ENCODE data around the gene VHLL. TPM values are rescaled to one million over a fixed set of nuclear protein-coding genes. Genes with fewer than 3 reads are reported as not detected.

VHLL gene
- polyA plus RNA-seq, 1 of the 3 experiments (the other 2 are of a cell fraction): not detected

DNA sequence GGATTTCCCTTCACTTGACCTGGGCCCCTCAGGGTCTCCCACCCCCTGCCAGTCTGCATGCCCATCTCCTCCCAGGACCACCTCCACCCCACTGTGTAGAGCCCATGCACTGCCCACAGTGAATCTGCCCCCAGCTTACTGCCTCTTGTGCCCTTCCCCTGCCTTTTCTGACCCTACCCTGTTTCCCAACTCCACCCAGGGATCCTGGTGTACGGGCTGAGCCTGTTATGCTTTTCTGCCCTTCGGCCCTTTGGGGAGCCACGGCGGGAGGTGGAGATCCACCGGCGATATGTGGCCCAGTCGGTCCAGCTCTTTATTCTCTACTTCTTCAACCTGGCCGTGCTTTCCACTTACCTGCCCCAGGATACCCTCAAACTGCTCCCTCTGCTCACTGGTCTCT lies 13.0 kb downstream of the VHLL start:
- POLR2A ChIA-PET: no interaction called here
- CTCF ChIA-PET: interaction anchor here (1.2 kb wide), 1 partner anchor 49 kb away, joined by 3 read pairs; no protein-coding TSS in a partner anchor

More for the DNA sequence above, 13.0 kb downstream of the VHLL start:
- H3K4me2 ChIP-seq: no peak overlapping the region
- H3F3A ChIP-seq (replicated peaks; ENCODE audit: insufficient read depth): peaks cover 17% of the 10 kb centered on the region
- no peak overlapping the region for H2AFZ ChIP-seq (ENCODE audit: low read depth)
- H3K79me2 ChIP-seq (ENCODE audit: insufficient read depth): peaks cover 26% of the 10 kb centered on the region
- peaks cover 4 to 14% of the 10 kb centered on the region in 2 experiments for H3K36me3 ChIP-seq (replicated peaks in 1 of 2; ENCODE audit: control insufficient read depth in 1 of 2, insufficient read depth in 2 of 2, low read length in 1 of 2)
- no peaks in the 10 kb centered on the region for H3K9me3 ChIP-seq
- peaks cover 6 to 16% of the 10 kb centered on the region in 2 experiments; a peak in 2 of 4 replicates for H3K4me1 ChIP-seq (ENCODE audit: control insufficient read depth in 1 of 2, insufficient read depth in 2 of 2, low read depth in 1 of 2, low read length in 1 of 2)
- TF ChIP-seq RXRA (IDR thresholded peaks at IDR 0.05; ENCODE audit: borderline replicate concordance, low read depth) (no peak), RAD21 (IDR thresholded peaks at IDR 0.05; ENCODE audit: low read length) (no peak), ELF1 (IDR thresholded peaks at IDR 0.05) (no peak), CTCF (IDR thresholded peaks at IDR 0.05) (no peak), JUND (IDR thresholded peaks at IDR 0.05) (no peak), REST (IDR thresholded peaks at IDR 0.05; ENCODE audit: low read depth, low read length) (no peak), SMC3 (IDR thresholded peaks at IDR 0.05; ENCODE audit: low read depth, low read length) (no peak), NFIC (IDR thresholded peaks at IDR 0.05; ENCODE audit: borderline replicate concordance) (no peak), GATA2 (CRISPR knock-in tag; IDR thresholded peaks at IDR 0.05) (no peak), PBX3 (IDR thresholded peaks at IDR 0.05) (no peak), YY1 (IDR thresholded peaks at IDR 0.05; ENCODE audit: low read depth) (no peak), NRF1 (IDR thresholded peaks at IDR 0.05; ENCODE audit: low read depth, low read length) (no peak), MXI1 (IDR thresholded peaks at IDR 0.05; ENCODE audit: low read depth, low read length) (no peak), FOSL2 (IDR thresholded peaks at IDR 0.05; ENCODE audit: borderline replicate concordance, low read depth) (no peak), EP300 (IDR thresholded peaks at IDR 0.05; ENCODE audit: borderline replicate concordance in 1 of 2, low read depth in 1 of 2, low read length in 1 of 2) (no peak), TCF12 (IDR thresholded peaks at IDR 0.05) (no peak)
- DNase-seq: no peak
- H3K9ac ChIP-seq: no peak overlapping the region
- H3K27me3 ChIP-seq (ENCODE audit: insufficient read depth): no peaks in the 10 kb centered on the region
- 91% methylated on average over 8 of the region's 8 CpGs for WGBS (ENCODE audit: low lambda C conversion rate)
- H3K9me2 ChIP-seq: no peaks in the 10 kb centered on the region
- no peak overlapping the region for H3K4me3 ChIP-seq (ENCODE audit: low read depth in 2 of 2, low read length in 1 of 2)
- no peak overlapping the region for H3K27ac ChIP-seq (ENCODE audit: low read depth in 2 of 2, low read length in 1 of 2)
- peaks cover 9% of the 10 kb centered on the region for H4K20me1 ChIP-seq (ENCODE audit: insufficient read depth)
